ENCODE results near the gene PADI4. TPM values are rescaled to one million over a fixed set of nuclear protein-coding genes. Genes with fewer than 3 reads are reported as not detected.

PADI4 gene
- total and polyA plus RNA-seq, 7 donors, result 0.52 to 0.58 (median 0.54) TPM; not detected in 4

DNA sequence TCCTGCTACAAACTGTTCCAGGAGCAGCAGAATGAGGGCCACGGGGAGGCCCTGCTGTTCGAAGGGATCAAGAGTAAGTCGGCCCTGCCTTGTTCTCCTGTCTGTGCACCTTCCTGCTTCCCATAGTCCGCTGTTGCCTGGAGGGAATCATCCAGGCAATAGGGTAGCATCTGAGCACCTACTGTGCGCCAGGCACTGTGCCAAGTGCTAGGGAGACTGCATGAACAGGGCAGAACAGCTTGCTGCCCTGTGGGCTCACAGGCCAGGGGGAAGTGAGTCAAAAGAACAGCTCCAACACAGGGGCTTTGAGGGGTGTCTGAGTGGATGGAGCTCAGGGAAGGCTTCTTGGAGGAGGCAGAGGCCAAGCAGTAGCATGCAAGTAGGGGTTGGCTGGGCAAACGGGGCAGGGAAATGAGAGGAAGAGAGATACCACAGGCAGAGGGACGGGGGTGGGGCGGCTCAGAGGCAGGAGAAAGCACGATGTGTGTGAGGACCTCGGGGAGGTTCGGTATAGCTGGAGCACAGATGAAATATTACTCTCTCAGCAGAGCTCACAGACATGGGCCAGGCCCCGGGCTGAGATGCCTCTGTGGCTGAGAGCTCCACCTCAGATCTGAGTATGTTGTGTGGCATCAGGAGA, 48.5 kb downstream of the PADI4 start:
- H3K27me3 ChIP-seq (ENCODE audit: insufficient read depth in 3 of 3, low read length in 2 of 3), result peaks cover 0 to 16% (median 5%) of the 10 kb centered on the region in 3 donors
- ATAC-seq, result no peak
- intact Hi-C loops (cut with DNase I), result no loop called here
- H3K36me3 ChIP-seq (ENCODE audit: insufficient read depth in 1 of 2, low read depth in 1 of 2), result no peaks in the 10 kb centered on the region
- H3K4me3 ChIP-seq, result no peak overlapping the region
- WGBS, 3 donors, result 48 to 54% (median 52%) methylated on average over 11 to 12 of the region's 12 CpGs
- no peak for DNase-seq
- H3K9me3 ChIP-seq, result no peaks in the 10 kb centered on the region
- TF ChIP-seq, protein P1, sequence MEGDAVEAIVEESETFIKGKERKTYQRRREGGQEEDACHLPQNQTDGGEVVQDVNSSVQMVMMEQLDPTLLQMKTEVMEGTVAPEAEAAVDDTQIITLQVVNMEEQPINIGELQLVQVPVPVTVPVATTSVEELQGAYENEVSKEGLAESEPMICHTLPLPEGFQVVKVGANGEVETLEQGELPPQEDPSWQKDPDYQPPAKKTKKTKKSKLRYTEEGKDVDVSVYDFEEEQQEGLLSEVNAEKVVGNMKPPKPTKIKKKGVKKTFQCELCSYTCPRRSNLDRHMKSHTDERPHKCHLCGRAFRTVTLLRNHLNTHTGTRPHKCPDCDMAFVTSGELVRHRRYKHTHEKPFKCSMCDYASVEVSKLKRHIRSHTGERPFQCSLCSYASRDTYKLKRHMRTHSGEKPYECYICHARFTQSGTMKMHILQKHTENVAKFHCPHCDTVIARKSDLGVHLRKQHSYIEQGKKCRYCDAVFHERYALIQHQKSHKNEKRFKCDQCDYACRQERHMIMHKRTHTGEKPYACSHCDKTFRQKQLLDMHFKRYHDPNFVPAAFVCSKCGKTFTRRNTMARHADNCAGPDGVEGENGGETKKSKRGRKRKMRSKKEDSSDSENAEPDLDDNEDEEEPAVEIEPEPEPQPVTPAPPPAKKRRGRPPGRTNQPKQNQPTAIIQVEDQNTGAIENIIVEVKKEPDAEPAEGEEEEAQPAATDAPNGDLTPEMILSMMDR (IDR thresholded peaks at IDR 0.05), result no peak
- H3K27ac ChIP-seq, result no peak overlapping the region
- no peaks in the 10 kb centered on the region for H3K4me1 ChIP-seq

DNA sequence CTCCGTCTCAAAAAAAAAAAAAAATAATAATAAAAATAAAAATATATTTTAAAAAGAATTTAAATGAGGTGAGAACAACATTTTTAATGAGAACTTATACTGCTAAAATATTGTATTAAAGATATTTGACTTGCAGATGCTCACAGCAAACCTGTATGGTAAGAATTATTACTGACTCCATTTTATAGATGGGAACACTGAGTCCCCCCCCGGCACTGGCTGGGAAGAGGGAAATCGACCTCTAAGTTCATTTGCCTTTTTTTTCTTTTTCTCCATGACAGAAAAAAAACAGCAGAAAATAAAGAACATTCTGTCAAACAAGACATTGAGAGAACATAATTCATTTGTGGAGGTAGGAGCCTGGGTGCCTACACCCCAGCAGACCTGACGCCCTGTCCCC, 50.6 kb downstream of the PADI4 start:
- WGBS, 3 donors, result 57 to 73% (median 70%) methylated on average over 3 to 4 of the region's 4 CpGs
- Histone ChIP-seq H3K9me3 (no peaks in the 10 kb centered on the region), H3K4me1 (no peaks in the 10 kb centered on the region), H3K36me3 (ENCODE audit: insufficient read depth in 1 of 2, low read depth in 1 of 2) (no peaks in the 10 kb centered on the region), H3K27ac (no peak overlapping the region), H3K27me3 (ENCODE audit: insufficient read depth in 3 of 3, low read length in 2 of 3) (peaks cover 0 to 12% (median 0%) of the 10 kb centered on the region in 3 donors), H3K4me3 (no peak overlapping the region)
- TF ChIP-seq, protein P1 (IDR thresholded peaks at IDR 0.05), result no peak
- intact Hi-C loops (cut with DNase I), result no loop called here
- no peak for DNase-seq
- no peak for ATAC-seq

DNA sequence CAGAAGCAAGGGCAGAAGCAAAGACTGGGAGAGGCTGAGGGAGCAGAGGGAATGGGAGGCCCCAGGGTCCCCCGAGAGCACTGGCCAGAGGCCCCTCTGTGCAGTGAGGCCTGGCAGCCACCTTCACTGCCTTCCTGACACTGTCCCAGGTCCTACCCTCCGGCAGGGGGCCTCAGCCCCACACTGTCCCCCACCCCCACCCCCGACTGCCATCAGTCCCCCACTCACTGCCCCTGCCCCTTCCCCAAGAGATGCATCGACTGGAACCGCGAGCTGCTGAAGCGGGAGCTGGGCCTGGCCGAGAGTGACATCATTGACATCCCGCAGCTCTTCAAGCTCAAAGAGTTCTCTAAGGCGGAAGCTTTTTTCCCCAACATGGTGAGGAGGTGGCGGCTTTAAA, 51.0 kb downstream of the PADI4 start:
- Histone ChIP-seq H3K27me3 (ENCODE audit: insufficient read depth in 3 of 3, low read length in 2 of 3) (peaks cover 0 to 12% (median under 1%) of the 10 kb centered on the region in 3 donors), H3K36me3 (ENCODE audit: insufficient read depth in 1 of 2, low read depth in 1 of 2) (no peaks in the 10 kb centered on the region), H3K9me3 (no peaks in the 10 kb centered on the region), H3K4me3 (no peak overlapping the region), H3K27ac (no peak overlapping the region), H3K4me1 (no peaks in the 10 kb centered on the region)
- WGBS, 3 donors, result 35 to 44% (median 37%) methylated on average over 10 to 11 of the region's 11 CpGs
- DNase-seq (no peak), ATAC-seq (no peak)
- TF ChIP-seq, protein P1 (IDR thresholded peaks at IDR 0.05), result no peak
- intact Hi-C loops (cut with DNase I), result no loop called here

DNA sequence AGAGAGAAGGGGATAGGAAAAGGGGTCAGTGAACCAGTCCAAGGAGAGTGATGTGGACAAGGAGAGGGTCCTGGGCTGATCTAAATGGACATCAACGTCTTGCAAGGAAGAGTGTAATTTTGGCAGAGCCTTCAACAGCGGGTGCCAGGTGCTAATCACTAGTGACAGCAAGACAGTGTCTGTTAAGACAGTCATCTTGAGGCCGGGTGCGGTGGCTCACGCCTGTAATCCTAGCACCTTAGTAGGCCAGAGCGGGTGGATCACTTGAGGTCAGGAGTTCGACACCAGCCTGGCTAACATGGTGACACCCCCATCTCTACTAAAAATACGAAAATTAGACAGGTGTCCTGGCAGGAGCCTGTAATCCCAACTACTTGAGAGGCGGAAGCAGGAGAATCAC, 51.8 kb downstream of the PADI4 start:
- ATAC-seq, result no peak
- TF ChIP-seq, protein P1 (IDR thresholded peaks at IDR 0.05), result no peak
- Histone ChIP-seq H3K36me3 (ENCODE audit: insufficient read depth in 1 of 2, low read depth in 1 of 2) (no peaks in the 10 kb centered on the region), H3K27me3 (ENCODE audit: insufficient read depth in 3 of 3, low read length in 2 of 3) (peaks cover 0 to 13% (median 2%) of the 10 kb centered on the region in 3 donors), H3K4me1 (no peaks in the 10 kb centered on the region), H3K9me3 (no peaks in the 10 kb centered on the region), H3K27ac (no peak overlapping the region), H3K4me3 (no peak overlapping the region)
- no peak for DNase-seq
- intact Hi-C loops (cut with DNase I), result no loop called here
- WGBS, 3 donors, result 71 to 76% (median 72%) methylated on average over 9 of the region's 9 CpGs
